ENCODE measurements around the gene ALG2. TPM values are rescaled to one million over a fixed set of nuclear protein-coding genes. Genes with fewer than 3 reads are reported as not detected.
A peak's percentile ranks its signal among the peaks of the same experiment; 100 is the strongest.

The ALG2 gene
- total and polyA plus RNA-seq, 2 experiments from 2014 or later = 31.5 to 39.7 TPM

DNA sequence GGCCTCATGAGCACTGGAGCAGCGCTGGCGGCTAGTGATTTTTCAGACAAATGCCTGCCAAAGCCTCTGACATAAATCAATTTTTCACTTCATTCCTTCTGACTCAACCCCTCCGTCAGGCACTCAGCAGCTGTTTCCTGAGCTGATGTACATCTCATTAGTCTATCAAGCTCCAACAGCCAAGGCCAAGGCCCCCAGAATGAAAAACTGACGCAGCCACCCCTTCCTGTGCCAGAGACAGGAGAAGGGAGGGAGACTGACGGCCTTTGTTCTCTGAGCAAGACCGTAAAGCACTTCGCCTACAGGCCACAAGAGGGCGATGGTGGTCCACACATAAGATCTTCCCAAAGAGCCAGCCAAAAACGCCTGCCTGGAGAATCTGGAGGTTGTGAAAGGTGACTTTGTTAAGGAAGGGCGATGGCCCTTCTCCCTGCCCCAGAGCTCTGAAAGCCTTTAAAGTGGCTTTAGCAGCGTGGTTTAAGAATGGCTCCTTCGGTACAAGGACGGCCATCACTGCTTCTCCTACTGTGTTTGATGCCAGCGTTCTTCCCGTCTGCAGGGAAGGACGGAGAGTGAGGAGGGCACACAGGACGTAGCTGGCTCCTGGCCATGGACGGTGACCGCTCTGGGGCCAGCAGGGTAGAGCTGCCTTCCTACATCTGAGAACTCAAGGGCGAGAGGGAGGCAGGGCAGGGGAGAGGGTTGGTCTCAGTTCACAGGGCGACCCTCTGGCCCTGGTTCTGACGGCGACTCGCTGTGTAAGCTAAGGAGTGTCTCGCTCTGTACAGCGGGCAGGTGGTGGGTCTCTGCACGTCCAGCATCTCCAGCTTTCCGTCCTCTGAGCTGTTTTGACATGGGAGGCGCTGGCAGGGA is 37.0 kb downstream of the ALG2 start:
- H3K36me3 ChIP-seq (ENCODE audit: insufficient read depth) = no peaks in the 10 kb centered on the region
- no peaks in the 10 kb centered on the region for H3K79me2 ChIP-seq (replicated peaks; ENCODE audit: insufficient read depth)
- H3K27me3 Mint-ChIP-seq (ENCODE audit: insufficient read depth, low read depth, poor library complexity) = peaks cover 3% of the 10 kb centered on the region
- H3K9me2 ChIP-seq (ENCODE audit: insufficient read depth) = no peaks in the 10 kb centered on the region
- no peaks in the 10 kb centered on the region for H3K27me3 ChIP-seq (ENCODE audit: insufficient read depth)
- peak overlapping the region; percentile 97 for H2AFZ ChIP-seq
- no peaks in the 10 kb centered on the region for H4K20me1 ChIP-seq (replicated peaks; ENCODE audit: insufficient read depth)
- peaks cover 13% of the 10 kb centered on the region for H3K4me1 ChIP-seq (ENCODE audit: insufficient read depth)
- H3K9me3 Mint-ChIP-seq = no peaks in the 10 kb centered on the region
- H3K27ac Mint-ChIP-seq = peak overlapping the region; percentile 79
- TF ChIP-seq EZH2 (IDR thresholded peaks at IDR 0.05; ENCODE audit: low read depth, unreplicated experiment) (no peak), EZH2phosphoT487 (IDR thresholded peaks at IDR 0.05; ENCODE audit: unreplicated experiment) (no peak), ZNF462 (CRISPR knock-in tag; IDR thresholded peaks at IDR 0.05) (no peak), ZNF331 (CRISPR knock-in tag; IDR thresholded peaks at IDR 0.05; ENCODE audit: low read depth) (no peak), NANOG (IDR thresholded peaks at IDR 0.05; ENCODE audit: borderline replicate concordance) (no peak)
- TF ChIP-seq, protein P1, sequence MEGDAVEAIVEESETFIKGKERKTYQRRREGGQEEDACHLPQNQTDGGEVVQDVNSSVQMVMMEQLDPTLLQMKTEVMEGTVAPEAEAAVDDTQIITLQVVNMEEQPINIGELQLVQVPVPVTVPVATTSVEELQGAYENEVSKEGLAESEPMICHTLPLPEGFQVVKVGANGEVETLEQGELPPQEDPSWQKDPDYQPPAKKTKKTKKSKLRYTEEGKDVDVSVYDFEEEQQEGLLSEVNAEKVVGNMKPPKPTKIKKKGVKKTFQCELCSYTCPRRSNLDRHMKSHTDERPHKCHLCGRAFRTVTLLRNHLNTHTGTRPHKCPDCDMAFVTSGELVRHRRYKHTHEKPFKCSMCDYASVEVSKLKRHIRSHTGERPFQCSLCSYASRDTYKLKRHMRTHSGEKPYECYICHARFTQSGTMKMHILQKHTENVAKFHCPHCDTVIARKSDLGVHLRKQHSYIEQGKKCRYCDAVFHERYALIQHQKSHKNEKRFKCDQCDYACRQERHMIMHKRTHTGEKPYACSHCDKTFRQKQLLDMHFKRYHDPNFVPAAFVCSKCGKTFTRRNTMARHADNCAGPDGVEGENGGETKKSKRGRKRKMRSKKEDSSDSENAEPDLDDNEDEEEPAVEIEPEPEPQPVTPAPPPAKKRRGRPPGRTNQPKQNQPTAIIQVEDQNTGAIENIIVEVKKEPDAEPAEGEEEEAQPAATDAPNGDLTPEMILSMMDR (conservative IDR thresholded peaks at IDR 0.05; ENCODE audit: low read depth in 2 of 2) = peak; percentile 92 to 97
- no peak overlapping the region for H3K27ac ChIP-seq (ENCODE audit: low read depth)
- no peak overlapping the region for H3K4me2 ChIP-seq
- no peaks in the 10 kb centered on the region for H3F3A ChIP-seq (replicated peaks; ENCODE audit: low read depth)
- H3K4me3 ChIP-seq = no peak overlapping the region
- H3K4me1 Mint-ChIP-seq = peaks cover 14% of the 10 kb centered on the region
- peak; percentile 97 for DNase-seq (ENCODE audit: low spot score)
- no peak overlapping the region for H3K4me3 Mint-ChIP-seq
- no peaks in the 10 kb centered on the region for H3K36me3 Mint-ChIP-seq (ENCODE audit: low read depth)
- peak; percentile 96 for ATAC-seq
